SH-SY5Y (cell line): ENCODE data around the gene MEIOSIN.

ENCODE experiments used
- GATA2 ChIP-seq: IDR thresholded peaks from 2 replicates; pipeline ENCODE4 v1.6.1; 2011; ENCODE audit warnings: mild to moderate bottlenecking, low read depth, low read length
- GATA3 ChIP-seq: IDR thresholded peaks from 2 replicates; pipeline ENCODE4 v1.6.1; 2011; ENCODE audit warnings: low read depth, mild to moderate bottlenecking, low read length, moderate library complexity

DNA sequence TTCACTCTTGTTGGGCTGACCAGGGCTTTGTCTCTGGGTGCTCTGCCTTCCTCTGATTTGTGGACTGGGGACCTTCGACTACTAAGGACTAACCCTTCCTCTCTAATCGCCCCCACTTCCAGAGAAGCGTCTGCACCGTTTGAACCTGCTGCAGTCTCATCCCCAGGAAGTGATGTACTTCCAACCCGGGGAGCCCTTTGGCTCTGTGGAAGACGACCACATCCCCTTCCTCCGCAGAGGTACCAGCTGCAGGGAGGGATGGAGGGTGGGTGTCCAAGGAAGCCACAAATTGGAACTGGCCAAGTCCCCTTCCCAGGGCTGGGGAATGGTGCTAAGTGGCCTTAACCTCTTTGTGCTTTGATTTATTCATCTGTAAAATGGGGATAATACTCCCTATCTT is 31.6 kb upstream of the MEIOSIN start:
- TF ChIP-seq GATA3 (no peak), GATA2 (no peak)
